Smooth muscle cell (in vitro differentiated cells): Measurements from ENCODE around the gene SEL1L3. TPM values are rescaled to one million over a fixed set of nuclear protein-coding genes. Genes with fewer than 3 reads are reported as not detected.

Source experiments
- DNase-seq: peaks from one replicate; lab custom pipeline; 2025; ENCODE audit not compliant: unreplicated experiment; lab: John Stamatoyannopoulos, UW
- H2AFZ ChIP-seq: fragments of 200-600 bp; sonication (generic); 2 replicates; pipeline ENCODE4 v1.6.0; 2016; ENCODE audit warnings: antibody characterized with exemption, low read depth, mild to moderate bottlenecking
- H3F3A ChIP-seq: fragments of 200-600 bp; sonication (generic); 2 replicates; pipeline ENCODE4 v1.6.0; 2017; ENCODE audit warnings: antibody characterized with exemption, low read depth
- H3K27ac ChIP-seq: fragments of 200-600 bp; sonication (generic); 2 replicates; pipeline ENCODE4 v1.5.1; 2016; ENCODE audit warnings: low read depth, mild to moderate bottlenecking
- H3K27me3 ChIP-seq: fragments of 200-600 bp; sonication (generic); 2 replicates; pipeline ENCODE4 v1.6.1; 2016; ENCODE audit warnings: low read depth, mild to moderate bottlenecking
- H3K36me3 ChIP-seq: fragments of 200-600 bp; sonication (generic); 2 replicates; pipeline ENCODE4 v1.5.1; 2016; ENCODE audit warnings: low read depth
- H3K4me1 ChIP-seq: fragments of 200-600 bp; sonication (generic); 2 replicates; pipeline ENCODE4 v1.5.1; 2016; ENCODE audit warnings: low read depth
- H3K4me2 ChIP-seq: fragments of 200-600 bp; sonication (generic); 2 replicates; pipeline ENCODE4 v1.6.0; 2016; ENCODE audit warnings: mild to moderate bottlenecking
- H3K4me3 ChIP-seq: fragments of 200-600 bp; sonication (generic); 2 replicates; pipeline ENCODE4 v1.5.1; 2016; ENCODE audit warnings: mild to moderate bottlenecking
- H3K79me2 ChIP-seq: fragments of 200-600 bp; sonication (generic); 2 replicates; pipeline ENCODE4 v1.6.0; 2016; ENCODE audit warnings: low read depth, mild to moderate bottlenecking
- H3K9ac ChIP-seq: fragments of 200-600 bp; sonication (generic); 2 replicates; pipeline ENCODE4 v1.6.0; 2016; ENCODE audit warnings: low read depth
- H3K9me3 ChIP-seq: fragments of 200-600 bp; sonication (generic); replicated peaks from 2 replicates; pipeline ENCODE4 v1.5.1; 2016; ENCODE audit warnings: low read depth
- H4K20me1 ChIP-seq: fragments of 200-600 bp; sonication (generic); 2 replicates; pipeline ENCODE4 v1.6.0; 2016; ENCODE audit warnings: low read depth
- CTCF ChIP-seq: fragments of 200-600 bp; sonication (generic); IDR thresholded peaks from 2 replicates; pipeline ENCODE4 v1.5.1; 2017; ENCODE audit warnings: borderline replicate concordance, mild to moderate bottlenecking, antibody characterized with exemption; ENCODE audit not compliant: insufficient read depth, poor library complexity, severe bottlenecking
- WGBS: methylation state at CpG from one replicate; pipeline ENCODE4 v1.1.7; 2016; ENCODE audit warnings: low lambda C conversion rate; 5-methylcytosine and 5-hydroxymethylcytosine counted together
- polyA plus RNA-seq: library from polyadenylated mRNA; unstranded; fragments of >200 nt; fragmentation: Nextera tagmentation; extraction: Ambion mirVana; gene quantifications from 2 replicates; pipeline ENCODE4 v1.2.1, GENCODE V29; 2016
- total RNA-seq: library from RNA; depleted of rRNA; stranded (reverse); fragments of >200 nt; gene quantifications from 2 replicates; pipeline ENCODE4 v1.2.3, GENCODE V29; 2014

SEL1L3 gene
- total and polyA plus RNA-seq, 2 experiments from 2014 or later = 9.3 to 14.0 TPM

GRCh38 chr4:25703731-25704388, 158.9 kb downstream of the SEL1L3 start:
- Histone ChIP-seq H3K27ac (no peak overlapping the region), H2AFZ (no peak overlapping the region), H3K4me2 (no peak overlapping the region), H4K20me1 (no peaks in the 10 kb centered on the region), H3K4me1 (no peaks in the 10 kb centered on the region), H3K27me3 (peaks cover 7% of the 10 kb centered on the region), H3K79me2 (no peaks in the 10 kb centered on the region), H3K4me3 (no peak overlapping the region), H3F3A (no peaks in the 10 kb centered on the region), H3K36me3 (no peaks in the 10 kb centered on the region), H3K9me3 (no peaks in the 10 kb centered on the region), H3K9ac (no peak overlapping the region)
- DNase-seq = no peak
- no peak for TF ChIP-seq CTCF
- 66% methylated on average over 3 of the region's 3 CpGs for WGBS

DNA sequence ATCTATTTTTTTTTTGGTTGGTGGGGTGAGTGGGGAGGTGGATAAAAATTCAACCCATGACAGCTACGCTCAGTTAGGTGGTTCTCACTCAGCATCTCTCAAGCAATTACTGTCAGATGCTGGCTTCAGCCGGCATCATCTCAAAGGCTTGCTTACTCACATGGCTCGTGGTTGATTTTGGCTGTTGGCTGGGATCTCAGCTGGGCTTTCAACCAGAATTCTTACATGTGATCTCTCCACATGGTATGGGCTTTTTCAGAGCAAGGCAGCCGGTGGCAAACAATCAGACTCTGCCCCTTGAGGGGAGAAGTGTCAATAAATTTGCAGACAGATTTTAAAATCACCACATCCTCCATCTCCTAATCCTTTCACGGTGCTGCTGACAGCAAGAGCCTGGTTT, 159.9 kb downstream of the SEL1L3 start:
- no peaks in the 10 kb centered on the region for H3K4me1 ChIP-seq
- H3K9ac ChIP-seq = no peak overlapping the region
- no peak for DNase-seq
- H3K4me2 ChIP-seq = no peak overlapping the region
- no peaks in the 10 kb centered on the region for H3F3A ChIP-seq
- no peak overlapping the region for H2AFZ ChIP-seq
- no peak overlapping the region for H3K27ac ChIP-seq
- H3K27me3 ChIP-seq = peaks cover 7% of the 10 kb centered on the region
- H3K9me3 ChIP-seq = no peaks in the 10 kb centered on the region
- H3K4me3 ChIP-seq = no peak overlapping the region
- H4K20me1 ChIP-seq = no peaks in the 10 kb centered on the region
- 57% methylated on average over 5 of the region's 5 CpGs for WGBS
- no peak for TF ChIP-seq CTCF
- H3K79me2 ChIP-seq = no peaks in the 10 kb centered on the region
- no peaks in the 10 kb centered on the region for H3K36me3 ChIP-seq

GRCh38 chr4:25700661-25701060, 162.1 kb downstream of the SEL1L3 start:
- no peak overlapping the region for H2AFZ ChIP-seq
- no peaks in the 10 kb centered on the region for H4K20me1 ChIP-seq
- peaks cover 8% of the 10 kb centered on the region for H3K4me1 ChIP-seq
- no peak overlapping the region for H3K4me2 ChIP-seq
- no peaks in the 10 kb centered on the region for H3K79me2 ChIP-seq
- H3K36me3 ChIP-seq = no peaks in the 10 kb centered on the region
- H3K9ac ChIP-seq = no peak overlapping the region
- DNase-seq = no peak
- H3K9me3 ChIP-seq = no peaks in the 10 kb centered on the region
- H3K4me3 ChIP-seq = no peak overlapping the region
- 92% methylated on average over 4 of the region's 4 CpGs for WGBS
- no peaks in the 10 kb centered on the region for H3F3A ChIP-seq
- H3K27me3 ChIP-seq = peaks cover 10% of the 10 kb centered on the region
- no peak overlapping the region for H3K27ac ChIP-seq
- no peak for TF ChIP-seq CTCF

DNA sequence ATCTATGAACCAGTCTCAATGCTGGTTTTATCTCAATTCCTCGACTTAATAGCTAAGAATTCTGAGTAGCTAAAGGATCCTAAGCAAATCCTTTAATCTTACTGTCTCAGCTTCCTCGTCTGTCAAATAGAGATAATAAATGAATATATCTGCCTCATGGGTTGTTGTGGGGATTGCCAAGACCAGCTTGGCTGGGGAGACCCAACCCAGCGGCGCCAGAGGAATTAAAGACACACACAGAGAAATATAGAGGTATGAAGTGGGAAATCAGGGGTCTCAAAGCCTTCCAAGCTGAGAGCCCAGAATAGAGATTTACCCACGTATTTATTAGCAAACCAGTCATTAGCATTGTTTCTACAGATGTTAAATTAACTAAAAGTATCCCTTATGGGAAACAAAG, 165.3 kb downstream of the SEL1L3 start:
- no peak overlapping the region for H2AFZ ChIP-seq
- 67% methylated on average over 5 of the region's 5 CpGs for WGBS
- no peaks in the 10 kb centered on the region for H3K9me3 ChIP-seq
- H3K36me3 ChIP-seq = no peaks in the 10 kb centered on the region
- H3K27ac ChIP-seq = no peak overlapping the region
- DNase-seq = no peak
- H3K4me1 ChIP-seq = peaks cover 8% of the 10 kb centered on the region
- TF ChIP-seq CTCF = no peak
- no peak overlapping the region for H3K4me3 ChIP-seq
- peaks cover 7% of the 10 kb centered on the region for H3K27me3 ChIP-seq
- no peaks in the 10 kb centered on the region for H3K79me2 ChIP-seq
- H3F3A ChIP-seq = no peaks in the 10 kb centered on the region
- no peak overlapping the region for H3K9ac ChIP-seq
- no peaks in the 10 kb centered on the region for H4K20me1 ChIP-seq
- no peak overlapping the region for H3K4me2 ChIP-seq
